Spleen (tissue), 7 donors: ENCODE measurements around the gene PARN.

Source experiments
- POLR2A ChIP-seq, 3 donors: fragments of 450-650 bp; IDR thresholded peaks; one replicate each; pipeline ENCODE4 v1.5.1; 2017; ENCODE audit warnings: antibody characterized with exemption in 3 of 3, mild to moderate bottlenecking in 1 of 3
- POLR2AphosphoS5 ChIP-seq, 3 donors: sonication (generic); formaldehyde crosslinking; IDR thresholded peaks; one replicate each; pipeline ENCODE4 v1.5.1; 2017; ENCODE audit warnings: antibody characterized with exemption in 3 of 3
- TF ChIP-seq, protein P1 (sequence below), 11 experiments: fragments of 200-600 bp in 7 of 11; fragments of 450-650 bp in 4 of 11; sonication (generic) in 4 of 11; IDR thresholded peaks in 8 of 11; conservative IDR thresholded peaks in 3 of 11; 1 replicate in 7 of 11; 2 replicates in 4 of 11; pipeline versions ENCODE4 v1.4.0 to v1.8.0; 2016 to 2021; ENCODE audit warnings: antibody characterized with exemption in 11 of 11, inconsistent platforms in 4 of 11, mild to moderate bottlenecking in 1 of 11
- donor health status: DM: no; HTN: no; CAD: no; lungs with moderate emphysema.
- donor health status: DM: no; HTN: no; CAD: no.
- donor health status: DM: no; HTN: no; CAD: no.

DNA sequence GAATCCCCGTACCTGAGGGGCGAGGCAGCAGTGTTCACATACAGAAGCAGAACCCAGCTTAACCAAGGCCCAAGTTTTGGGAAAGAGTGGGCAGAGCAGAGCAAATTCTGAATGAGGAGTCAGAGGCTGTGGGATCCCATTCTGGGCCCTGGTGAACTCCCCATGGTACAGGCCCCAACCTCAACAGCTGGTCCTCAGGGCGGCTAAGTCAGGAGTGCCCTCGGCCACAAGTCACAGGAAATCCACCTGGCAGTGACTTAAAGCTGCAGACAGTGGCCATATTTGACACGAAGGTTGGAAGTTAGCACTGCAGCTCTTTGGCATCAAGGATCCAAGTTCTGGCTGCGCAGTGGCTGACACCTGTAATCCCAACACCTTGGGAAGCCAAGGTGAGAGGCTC, 237.1 kb downstream of the PARN start:
- TF ChIP-seq POLR2AphosphoS5 (IDR thresholded peaks at IDR 0.05) (no peak), POLR2A (IDR thresholded peaks at IDR 0.05) (no peak)
- TF ChIP-seq, protein P1, sequence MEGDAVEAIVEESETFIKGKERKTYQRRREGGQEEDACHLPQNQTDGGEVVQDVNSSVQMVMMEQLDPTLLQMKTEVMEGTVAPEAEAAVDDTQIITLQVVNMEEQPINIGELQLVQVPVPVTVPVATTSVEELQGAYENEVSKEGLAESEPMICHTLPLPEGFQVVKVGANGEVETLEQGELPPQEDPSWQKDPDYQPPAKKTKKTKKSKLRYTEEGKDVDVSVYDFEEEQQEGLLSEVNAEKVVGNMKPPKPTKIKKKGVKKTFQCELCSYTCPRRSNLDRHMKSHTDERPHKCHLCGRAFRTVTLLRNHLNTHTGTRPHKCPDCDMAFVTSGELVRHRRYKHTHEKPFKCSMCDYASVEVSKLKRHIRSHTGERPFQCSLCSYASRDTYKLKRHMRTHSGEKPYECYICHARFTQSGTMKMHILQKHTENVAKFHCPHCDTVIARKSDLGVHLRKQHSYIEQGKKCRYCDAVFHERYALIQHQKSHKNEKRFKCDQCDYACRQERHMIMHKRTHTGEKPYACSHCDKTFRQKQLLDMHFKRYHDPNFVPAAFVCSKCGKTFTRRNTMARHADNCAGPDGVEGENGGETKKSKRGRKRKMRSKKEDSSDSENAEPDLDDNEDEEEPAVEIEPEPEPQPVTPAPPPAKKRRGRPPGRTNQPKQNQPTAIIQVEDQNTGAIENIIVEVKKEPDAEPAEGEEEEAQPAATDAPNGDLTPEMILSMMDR (IDR thresholded peaks at IDR 0.05 in 8 of 11, conservative IDR thresholded peaks at IDR 0.05 in 3 of 11) = no peak
